Karpas-422 (cell line): ENCODE data around the gene TRAK1. TPM values are rescaled to one million over a fixed set of nuclear protein-coding genes. Genes with fewer than 3 reads are reported as not detected.

Experiments used
- DNase-seq: peaks from one replicate; pipeline ENCODE4 v3.0.0-alpha.2; 2015
- H2AFZ ChIP-seq: fragments of 200-600 bp; sonication (generic); 2 replicates; pipeline ENCODE4 v1.6.1; 2014; ENCODE audit warnings: antibody characterized with exemption, low read length, mixed read lengths
- H3K27ac ChIP-seq: fragments of 200-600 bp; sonication (generic); 2 replicates; pipeline ENCODE4 v1.5.1; 2014; ENCODE audit warnings: mild to moderate bottlenecking, low read length, moderate library complexity
- H3K27me3 ChIP-seq: fragments of 200-600 bp; sonication (generic); 2 replicates; pipeline ENCODE4 v1.6.1; 2014; ENCODE audit warnings: low read length, mixed read lengths
- H3K36me3 ChIP-seq: fragments of 200-600 bp; sonication (generic); 2 replicates; pipeline ENCODE4 v1.6.1; 2014; ENCODE audit warnings: low read length, mixed read lengths; ENCODE audit not compliant: insufficient read depth
- H3K4me1 ChIP-seq: fragments of 200-600 bp; sonication (generic); 2 replicates; pipeline ENCODE4 v1.6.1; 2014; ENCODE audit warnings: mild to moderate bottlenecking, low read length, mixed read lengths
- H3K4me2 ChIP-seq: fragments of 200-600 bp; sonication (generic); 2 replicates; pipeline ENCODE4 v1.6.1; 2014; ENCODE audit warnings: low read length, low read depth, mild to moderate bottlenecking; ENCODE audit not compliant: poor library complexity, severe bottlenecking
- H3K4me3 ChIP-seq: fragments of 200-600 bp; sonication (generic); 2 replicates; pipeline ENCODE4 v1.5.1; 2014; ENCODE audit warnings: mild to moderate bottlenecking, antibody characterized with exemption, low read length, mixed read lengths
- H3K79me2 ChIP-seq: fragments of 200-600 bp; sonication (generic); 2 replicates; pipeline ENCODE4 v1.6.1; 2014; ENCODE audit warnings: mild to moderate bottlenecking, low read length, mixed read lengths
- H3K9ac ChIP-seq: fragments of 200-600 bp; sonication (generic); 2 replicates; pipeline ENCODE4 v1.6.0; 2014; ENCODE audit warnings: low read length
- H3K9me2 ChIP-seq: fragments of 200-600 bp; sonication (generic), shearing (Covaris generic); replicated peaks from 2 replicates; pipeline ENCODE4 v1.6.0; 2014; ENCODE audit warnings: mild to moderate bottlenecking, low read length, moderate library complexity; ENCODE audit not compliant: insufficient read depth
- H3K9me3 ChIP-seq: fragments of 300-700, 200-600 bp; sonication (generic); 2 replicates; pipeline ENCODE4 v1.6.1; 2014; ENCODE audit warnings: low read length, mixed read lengths
- H4K20me1 ChIP-seq: fragments of 200-600 bp; sonication (generic); 2 replicates; pipeline ENCODE4 v1.6.1; 2014; ENCODE audit warnings: mild to moderate bottlenecking, antibody characterized with exemption, low read length, low read depth; ENCODE audit not compliant: insufficient read depth
- total RNA-seq: library from RNA; depleted of rRNA; stranded (reverse); fragments of >200 nt; shearing (Covaris generic); gene quantifications from 2 replicates; pipeline ENCODE4 v1.2.3, GENCODE V29; 2014; ENCODE audit warnings: low replicate concordance

Gene TRAK1
- total RNA-seq, 1 experiment from 2014 or later = 72.8 TPM

GRCh38 chr3:42133500-42134298 is 42.5 kb downstream of the TRAK1 start:
- no peaks in the 10 kb centered on the region for H3K9me3 ChIP-seq
- H4K20me1 ChIP-seq = no peaks in the 10 kb centered on the region
- no peak overlapping the region for H3K27ac ChIP-seq
- no peaks in the 10 kb centered on the region for H3K27me3 ChIP-seq
- no peak overlapping the region for H3K4me2 ChIP-seq
- H2AFZ ChIP-seq = no peak overlapping the region
- H3K4me1 ChIP-seq = peaks cover 21% of the 10 kb centered on the region
- H3K4me3 ChIP-seq = no peak overlapping the region
- H3K9me2 ChIP-seq = no peaks in the 10 kb centered on the region
- DNase-seq = no peak
- no peak overlapping the region for H3K9ac ChIP-seq
- peaks cover 87% of the 10 kb centered on the region for H3K79me2 ChIP-seq
- H3K36me3 ChIP-seq = no peaks in the 10 kb centered on the region; the same call in 1 of the 2 replicates

DNA sequence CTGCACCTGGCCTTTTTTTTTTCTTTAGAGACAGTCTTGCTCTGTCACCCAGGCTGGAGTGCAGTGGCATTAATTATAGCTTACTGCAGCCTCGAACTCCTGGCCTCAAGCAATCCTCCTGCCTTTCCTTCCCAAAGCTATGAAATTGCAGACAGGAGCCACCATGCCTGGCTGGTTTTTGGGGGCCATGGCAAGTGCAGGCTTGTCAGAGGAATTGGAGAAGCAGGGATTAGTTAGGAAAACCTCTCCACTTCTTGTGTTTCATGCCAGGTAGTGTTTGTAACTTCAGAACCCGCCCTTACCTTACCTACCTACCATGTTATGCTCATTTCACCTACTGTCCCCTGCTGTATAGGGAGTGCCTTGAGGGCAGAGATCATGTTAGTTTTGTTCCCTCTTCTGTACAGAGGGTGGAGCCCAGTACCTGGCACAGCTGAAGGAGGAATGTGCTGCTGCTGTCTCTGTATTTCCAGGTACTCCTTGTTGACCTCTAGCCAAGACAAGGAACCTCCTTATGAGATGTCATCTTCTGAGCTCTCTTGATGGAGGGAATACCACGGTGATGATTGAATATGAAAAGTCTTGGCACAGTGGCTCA is 43.8 kb downstream of the TRAK1 start:
- no peak overlapping the region for H3K4me3 ChIP-seq
- H3K9ac ChIP-seq = no peak overlapping the region
- no peaks in the 10 kb centered on the region; the same call in 1 of the 2 replicates for H3K36me3 ChIP-seq
- no peaks in the 10 kb centered on the region for H3K9me3 ChIP-seq
- no peak overlapping the region for H2AFZ ChIP-seq
- no peak overlapping the region for H3K4me2 ChIP-seq
- H3K4me1 ChIP-seq = peaks cover 12% of the 10 kb centered on the region
- 0 out of 2 replicates have a peak overlapping the region, but pooled peaks have one; percentile 11 for H3K27ac ChIP-seq
- peaks cover 87% of the 10 kb centered on the region for H3K79me2 ChIP-seq
- H3K9me2 ChIP-seq = no peaks in the 10 kb centered on the region
- DNase-seq = no peak
- H3K27me3 ChIP-seq = no peaks in the 10 kb centered on the region
- no peaks in the 10 kb centered on the region for H4K20me1 ChIP-seq

DNA sequence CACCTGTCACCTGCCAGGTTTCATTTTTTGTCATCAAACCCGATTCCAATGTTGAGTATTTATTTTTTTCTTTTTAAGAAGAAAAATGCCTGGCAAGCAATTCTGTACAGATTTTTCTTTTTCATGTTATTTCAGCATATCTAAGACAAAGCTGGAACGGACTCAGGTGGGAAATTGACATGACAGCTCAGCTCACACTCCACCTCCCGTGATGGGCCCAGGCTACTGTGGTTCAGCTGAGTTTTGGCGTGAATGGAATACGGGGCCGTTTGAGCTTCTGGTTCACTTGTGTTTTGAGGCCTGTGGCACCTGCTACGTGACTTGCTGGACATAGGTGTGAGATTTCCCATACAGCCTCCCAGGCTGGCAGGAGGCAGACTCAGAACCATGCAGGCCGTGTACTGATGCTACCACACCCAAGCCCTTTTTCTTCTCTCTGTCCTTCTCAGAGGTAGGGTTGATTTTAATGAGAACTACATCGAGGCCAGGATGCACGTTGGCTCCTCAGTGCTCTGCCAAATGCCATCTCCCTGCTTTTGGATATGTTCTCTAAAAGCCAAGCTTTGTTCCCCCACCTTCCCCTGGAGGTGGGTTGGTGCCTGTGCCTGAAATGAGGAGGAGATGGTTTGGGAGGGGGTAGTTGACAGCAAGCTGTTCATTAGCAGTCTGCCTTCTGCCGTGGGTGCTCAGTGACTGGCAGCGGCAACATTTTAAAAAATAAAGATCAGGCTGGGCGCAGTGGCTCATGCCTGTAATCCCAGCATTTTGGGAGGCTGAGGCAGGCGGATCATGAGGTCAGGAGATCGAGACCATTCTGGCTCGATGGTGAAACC is 48.7 kb downstream of the TRAK1 start:
- Histone ChIP-seq H3K27me3 (no peaks in the 10 kb centered on the region), H3K9me2 (no peaks in the 10 kb centered on the region), H2AFZ (no peak overlapping the region), H3K9me3 (no peaks in the 10 kb centered on the region), H3K36me3 (no peaks in the 10 kb centered on the region; the same call in 1 of the 2 replicates), H3K4me2 (no peak overlapping the region), H3K4me1 (peaks cover 45% of the 10 kb centered on the region), H3K27ac (no peak overlapping the region), H3K9ac (no peak overlapping the region), H3K4me3 (no peak overlapping the region), H3K79me2 (peaks cover 94% of the 10 kb centered on the region), H4K20me1 (no peaks in the 10 kb centered on the region)
- DNase-seq = no peak

DNA sequence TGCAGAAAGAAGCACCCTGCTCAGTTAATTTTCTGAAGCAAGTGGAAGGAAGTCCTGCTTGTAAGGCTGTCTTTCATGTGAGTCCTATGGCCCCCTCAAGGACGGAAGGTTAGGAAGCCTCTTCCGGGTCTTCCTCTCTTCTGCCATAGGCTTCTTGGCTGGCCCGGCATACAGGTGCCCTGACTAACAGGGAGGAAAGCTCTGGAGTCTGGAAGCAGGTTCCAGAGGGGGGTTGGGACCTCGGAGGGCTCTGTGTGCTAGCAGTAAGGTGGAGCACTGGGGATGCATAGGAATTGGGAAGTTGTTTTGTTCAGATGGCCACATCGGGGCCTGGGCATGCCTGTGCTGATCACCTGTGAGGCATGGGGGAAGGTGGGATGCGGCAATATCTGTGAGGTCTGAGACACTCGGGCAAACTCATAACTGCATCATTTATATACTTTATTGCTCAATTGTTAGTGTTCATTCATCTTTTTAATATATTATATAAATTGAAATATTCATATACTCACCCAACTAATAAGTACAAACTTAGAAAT is 49.6 kb downstream of the TRAK1 start:
- peaks cover 94% of the 10 kb centered on the region for H3K79me2 ChIP-seq

DNA sequence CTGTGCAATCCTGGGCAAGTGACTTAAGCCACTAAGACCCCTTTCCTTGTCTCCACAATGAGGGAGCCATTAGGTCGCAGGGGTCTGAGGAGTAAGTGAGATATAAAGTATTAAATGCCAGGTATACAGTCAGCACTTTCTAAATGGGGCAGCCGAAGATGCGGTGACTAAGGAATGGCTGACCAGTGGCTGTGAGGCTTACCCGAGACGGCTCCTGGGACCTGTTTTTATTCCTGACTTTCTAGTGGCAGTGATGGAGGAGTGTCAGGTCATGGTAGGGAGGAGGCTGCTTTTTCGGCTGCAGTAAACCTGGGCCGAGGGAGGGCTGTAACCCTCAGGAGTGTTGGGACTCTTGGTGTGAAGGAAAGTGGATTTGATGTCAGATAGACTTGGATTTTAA is 52.3 kb downstream of the TRAK1 start:
- H3K4me3 ChIP-seq = no peak overlapping the region
- no peak for DNase-seq
- no peak overlapping the region for H2AFZ ChIP-seq
- no peaks in the 10 kb centered on the region for H4K20me1 ChIP-seq
- no peaks in the 10 kb centered on the region for H3K9me2 ChIP-seq
- no peak overlapping the region for H3K4me2 ChIP-seq
- peak overlapping the region; percentile 51 for H3K27ac ChIP-seq
- H3K79me2 ChIP-seq = peaks cover 95% of the 10 kb centered on the region
- H3K4me1 ChIP-seq = peaks cover 71% of the 10 kb centered on the region
- no peaks in the 10 kb centered on the region for H3K27me3 ChIP-seq
- no peaks in the 10 kb centered on the region for H3K9me3 ChIP-seq
- H3K36me3 ChIP-seq = no peaks in the 10 kb centered on the region
- no peak overlapping the region for H3K9ac ChIP-seq

More for the DNA sequence above, 49.6 kb downstream of the TRAK1 start:
- H3K9ac ChIP-seq = no peak overlapping the region
- H3K9me3 ChIP-seq = no peaks in the 10 kb centered on the region
- no peak overlapping the region for H3K4me2 ChIP-seq
- no peak overlapping the region for H3K27ac ChIP-seq
- H3K36me3 ChIP-seq = no peaks in the 10 kb centered on the region; the same call in 1 of the 2 replicates
- no peaks in the 10 kb centered on the region for H4K20me1 ChIP-seq
- no peak overlapping the region for H3K4me3 ChIP-seq
- DNase-seq = no peak
- no peaks in the 10 kb centered on the region for H3K9me2 ChIP-seq
- no peak overlapping the region for H2AFZ ChIP-seq
- peaks cover 50% of the 10 kb centered on the region for H3K4me1 ChIP-seq
- no peaks in the 10 kb centered on the region for H3K27me3 ChIP-seq

DNA sequence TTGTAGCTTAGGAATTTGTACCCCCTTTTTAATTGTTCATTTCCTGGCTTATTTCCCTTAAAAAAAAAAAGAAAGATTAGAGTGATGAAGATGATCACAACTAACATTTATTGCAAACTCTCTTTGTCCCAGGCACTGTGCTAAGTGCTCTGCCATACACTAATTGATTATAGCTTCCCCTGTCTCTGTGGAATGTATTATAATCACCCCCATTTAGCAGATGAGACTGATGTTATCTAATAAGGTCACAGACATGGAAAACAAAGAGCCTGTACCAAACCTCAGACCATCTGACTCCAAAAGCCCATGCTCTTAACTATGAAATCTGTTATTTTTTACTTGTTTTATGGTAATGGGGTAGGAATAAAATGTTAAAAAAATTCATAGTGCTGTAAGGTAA is 53.1 kb downstream of the TRAK1 start:
- H4K20me1 ChIP-seq = no peaks in the 10 kb centered on the region
- no peaks in the 10 kb centered on the region for H3K9me3 ChIP-seq
- H3K4me2 ChIP-seq = no peak overlapping the region
- H3K27ac ChIP-seq = peak overlapping the region; percentile 7
- H3K79me2 ChIP-seq = peaks cover 95% of the 10 kb centered on the region
- no peak overlapping the region for H3K4me3 ChIP-seq
- H3K9me2 ChIP-seq = no peaks in the 10 kb centered on the region
- no peak for DNase-seq
- no peak overlapping the region for H3K9ac ChIP-seq
- no peaks in the 10 kb centered on the region for H3K36me3 ChIP-seq
- H3K27me3 ChIP-seq = no peaks in the 10 kb centered on the region
- peaks cover 78% of the 10 kb centered on the region for H3K4me1 ChIP-seq
- H2AFZ ChIP-seq = no peak overlapping the region

GRCh38 chr3:42148086-42148848 is 57.1 kb downstream of the TRAK1 start:
- no peaks in the 10 kb centered on the region for H3K36me3 ChIP-seq
- H3K79me2 ChIP-seq = peaks cover 99% of the 10 kb centered on the region
- H2AFZ ChIP-seq = no peak overlapping the region
- H3K9ac ChIP-seq = peak overlapping the region; percentile 39
- peaks cover 66% of the 10 kb centered on the region for H3K4me1 ChIP-seq
- H3K9me2 ChIP-seq = no peaks in the 10 kb centered on the region
- H3K9me3 ChIP-seq = no peaks in the 10 kb centered on the region
- DNase-seq = peak; percentile 61
- H3K27ac ChIP-seq = peak overlapping the region; percentile 83
- H3K4me3 ChIP-seq = peak overlapping the region; percentile 5; the same call in 1 of the 2 replicates
- no peaks in the 10 kb centered on the region for H3K27me3 ChIP-seq
- H4K20me1 ChIP-seq = no peaks in the 10 kb centered on the region
- peak overlapping the region; percentile 55 for H3K4me2 ChIP-seq
